Nephron progenitor cell (in vitro differentiated cells): ENCODE results near the gene PDE4D.

Experiments used
- DNase-seq: peaks from one replicate; pipeline ENCODE4 v3.0.0; 2021
- H3K27ac Mint-ChIP-seq: 2 replicates; pipeline ENCODE4 v1.8.0; 2021; ENCODE audit warnings: mild to moderate bottlenecking, moderate library complexity, mixed read lengths
- H3K27me3 Mint-ChIP-seq: 2 replicates; pipeline ENCODE4 v1.8.0; 2021; ENCODE audit warnings: mild to moderate bottlenecking, low read depth, mixed read lengths; ENCODE audit not compliant: poor library complexity
- H3K36me3 Mint-ChIP-seq: 2 replicates; pipeline ENCODE4 v1.8.0; 2021; ENCODE audit warnings: low read depth, mixed read lengths
- H3K4me1 Mint-ChIP-seq: 2 replicates; pipeline ENCODE4 v1.8.0; 2021; ENCODE audit warnings: mixed read lengths
- H3K4me3 Mint-ChIP-seq: 2 replicates; pipeline ENCODE4 v1.8.0; 2021; ENCODE audit warnings: mild to moderate bottlenecking, moderate library complexity, mixed read lengths
- H3K9me3 Mint-ChIP-seq: 2 replicates; pipeline ENCODE4 v1.8.0; 2021; ENCODE audit warnings: mild to moderate bottlenecking, moderate library complexity, mixed read lengths
- CTCF ChIP-seq: fragments of 200-600 bp; sonication (generic); IDR thresholded peaks from 2 replicates; pipeline ENCODE4 v1.5.0; 2021; ENCODE audit warnings: antibody characterized with exemption

The PDE4D gene

DNA sequence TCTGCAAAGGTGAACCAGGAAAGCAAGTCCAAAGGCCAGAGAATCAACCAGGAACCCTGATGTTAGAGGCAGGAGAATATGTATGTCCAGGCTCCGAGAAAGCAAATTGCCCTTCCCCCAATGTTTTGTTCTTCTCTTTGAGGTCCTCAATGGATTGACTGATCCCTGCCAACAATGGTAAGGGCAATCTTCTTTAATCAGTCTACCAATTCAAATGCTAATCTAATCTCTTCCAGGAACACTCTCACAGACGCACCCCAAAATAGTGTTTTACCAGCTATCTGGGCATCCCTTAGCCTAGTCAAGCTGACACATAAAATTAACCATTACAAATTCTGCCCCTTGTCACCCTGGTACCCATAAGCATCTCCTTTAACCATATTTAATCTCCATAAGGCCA is 912.6 kb downstream of the PDE4D start:
- H3K4me1 Mint-ChIP-seq = peaks cover 17% of the 10 kb centered on the region
- no peak overlapping the region for H3K4me3 Mint-ChIP-seq
- no peak for DNase-seq
- no peaks in the 10 kb centered on the region for H3K9me3 Mint-ChIP-seq
- H3K27me3 Mint-ChIP-seq = no peaks in the 10 kb centered on the region
- TF ChIP-seq CTCF = no peak
- H3K27ac Mint-ChIP-seq = no peak overlapping the region
- H3K36me3 Mint-ChIP-seq = peaks cover 83% of the 10 kb centered on the region

DNA sequence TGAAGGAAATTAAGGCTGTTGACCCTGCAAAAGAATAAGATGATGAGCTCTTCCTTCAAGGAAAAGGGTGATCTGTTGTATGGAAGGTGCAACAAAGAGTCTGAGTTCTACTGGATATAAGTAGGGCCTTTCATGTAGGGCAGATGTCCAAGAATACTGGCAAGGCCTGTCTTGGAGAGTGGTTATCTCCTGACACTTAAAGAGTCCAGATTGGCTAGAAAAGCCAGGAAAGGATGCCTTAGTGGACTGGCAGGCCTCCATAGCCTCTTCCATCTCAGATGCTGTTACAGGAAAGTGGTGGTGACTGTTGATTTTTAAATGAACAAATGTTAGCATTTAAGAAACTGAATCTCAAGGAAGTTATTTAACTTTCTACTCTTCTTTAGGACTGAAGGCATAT is 914.4 kb downstream of the PDE4D start:
- no peaks in the 10 kb centered on the region for H3K9me3 Mint-ChIP-seq
- no peaks in the 10 kb centered on the region for H3K27me3 Mint-ChIP-seq
- no peak for TF ChIP-seq CTCF
- H3K4me1 Mint-ChIP-seq = peaks cover 12% of the 10 kb centered on the region
- H3K36me3 Mint-ChIP-seq = peaks cover 91% of the 10 kb centered on the region
- H3K27ac Mint-ChIP-seq = no peak overlapping the region
- H3K4me3 Mint-ChIP-seq = no peak overlapping the region
- DNase-seq = no peak

GRCh38 chr5:58974601-58975000 is 918.9 kb downstream of the PDE4D start:
- no peaks in the 10 kb centered on the region for H3K27me3 Mint-ChIP-seq
- peak overlapping the region; percentile 34 for H3K27ac Mint-ChIP-seq
- DNase-seq = no peak
- peaks cover 37% of the 10 kb centered on the region for H3K4me1 Mint-ChIP-seq
- no peak for TF ChIP-seq CTCF
- no peaks in the 10 kb centered on the region for H3K9me3 Mint-ChIP-seq
- peaks cover 65% of the 10 kb centered on the region for H3K36me3 Mint-ChIP-seq
- H3K4me3 Mint-ChIP-seq = no peak overlapping the region

GRCh38 chr5:58974083-58974482 is 919.4 kb downstream of the PDE4D start:
- no peaks in the 10 kb centered on the region for H3K27me3 Mint-ChIP-seq
- TF ChIP-seq CTCF = no peak
- no peaks in the 10 kb centered on the region for H3K9me3 Mint-ChIP-seq
- DNase-seq = no peak
- H3K4me1 Mint-ChIP-seq = peaks cover 42% of the 10 kb centered on the region
- H3K36me3 Mint-ChIP-seq = peaks cover 60% of the 10 kb centered on the region
- no peak overlapping the region for H3K4me3 Mint-ChIP-seq
- no peak overlapping the region for H3K27ac Mint-ChIP-seq

DNA sequence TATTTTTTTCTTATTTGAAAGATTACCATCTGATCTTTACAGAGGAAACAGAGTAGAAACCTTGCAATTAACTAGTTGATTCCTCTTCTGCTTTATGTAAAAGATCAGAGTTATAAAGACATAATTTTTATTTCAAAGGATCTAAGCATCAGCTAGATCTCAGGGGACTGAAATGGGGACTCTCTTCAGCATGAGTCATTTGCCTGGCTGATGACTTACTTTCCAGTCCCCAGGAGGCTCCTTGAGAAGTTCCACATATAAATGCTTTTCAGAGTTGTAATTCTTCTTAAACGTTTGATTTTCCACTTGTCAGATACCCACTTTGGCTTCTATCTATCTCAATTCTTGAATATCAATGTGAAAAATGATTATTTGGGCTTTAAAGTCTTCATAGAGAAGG is 921.2 kb downstream of the PDE4D start:
- H3K27me3 Mint-ChIP-seq = no peaks in the 10 kb centered on the region
- no peak for DNase-seq
- no peak overlapping the region for H3K27ac Mint-ChIP-seq
- H3K9me3 Mint-ChIP-seq = no peaks in the 10 kb centered on the region
- no peak for TF ChIP-seq CTCF
- H3K36me3 Mint-ChIP-seq = peaks cover 46% of the 10 kb centered on the region
- H3K4me3 Mint-ChIP-seq = no peak overlapping the region
- peaks cover 60% of the 10 kb centered on the region for H3K4me1 Mint-ChIP-seq

GRCh38 chr5:58970766-58971165 is 922.8 kb downstream of the PDE4D start:
- Mint-ChIP-seq H3K9me3 (no peaks in the 10 kb centered on the region), H3K27me3 (no peaks in the 10 kb centered on the region)

More at GRCh38 chr5:58970766-58971165, 922.8 kb downstream of the PDE4D start:
- Mint-ChIP-seq H3K27ac (peak overlapping the region; percentile 27), H3K4me3 (no peak overlapping the region), H3K36me3 (peaks cover 31% of the 10 kb centered on the region), H3K4me1 (peaks cover 63% of the 10 kb centered on the region)
- no peak for TF ChIP-seq CTCF
- DNase-seq = no peak
